GM10847 (cell line): ENCODE results near the gene WDSUB1.

Experiments used
- POLR2A ChIP-seq: IDR thresholded peaks from 2 replicates; pipeline ENCODE4 v1.6.1; 2011; ENCODE audit not compliant: insufficient read length; ENCODE audit errors: extremely low read depth

The WDSUB1 gene

DNA sequence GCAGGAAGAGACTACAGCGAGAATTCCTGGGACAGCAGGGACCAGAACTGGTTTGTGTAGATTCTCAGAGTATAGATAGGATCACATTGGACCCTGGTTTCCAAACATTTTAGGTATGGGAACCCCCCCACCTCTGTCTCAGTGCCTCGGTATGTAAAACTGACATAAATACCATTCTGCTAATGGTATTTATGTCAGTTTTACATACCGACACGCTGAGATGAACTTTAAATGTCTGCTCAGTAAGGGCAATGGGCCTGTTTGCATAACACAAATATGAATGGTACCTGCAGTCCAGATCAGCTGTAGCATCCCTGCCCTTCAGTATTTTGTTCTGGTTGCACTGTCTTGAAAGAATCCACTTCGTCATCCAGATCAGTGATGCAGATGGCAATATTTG, 73.2 kb downstream of the WDSUB1 start:
- TF ChIP-seq POLR2A: no peak

DNA sequence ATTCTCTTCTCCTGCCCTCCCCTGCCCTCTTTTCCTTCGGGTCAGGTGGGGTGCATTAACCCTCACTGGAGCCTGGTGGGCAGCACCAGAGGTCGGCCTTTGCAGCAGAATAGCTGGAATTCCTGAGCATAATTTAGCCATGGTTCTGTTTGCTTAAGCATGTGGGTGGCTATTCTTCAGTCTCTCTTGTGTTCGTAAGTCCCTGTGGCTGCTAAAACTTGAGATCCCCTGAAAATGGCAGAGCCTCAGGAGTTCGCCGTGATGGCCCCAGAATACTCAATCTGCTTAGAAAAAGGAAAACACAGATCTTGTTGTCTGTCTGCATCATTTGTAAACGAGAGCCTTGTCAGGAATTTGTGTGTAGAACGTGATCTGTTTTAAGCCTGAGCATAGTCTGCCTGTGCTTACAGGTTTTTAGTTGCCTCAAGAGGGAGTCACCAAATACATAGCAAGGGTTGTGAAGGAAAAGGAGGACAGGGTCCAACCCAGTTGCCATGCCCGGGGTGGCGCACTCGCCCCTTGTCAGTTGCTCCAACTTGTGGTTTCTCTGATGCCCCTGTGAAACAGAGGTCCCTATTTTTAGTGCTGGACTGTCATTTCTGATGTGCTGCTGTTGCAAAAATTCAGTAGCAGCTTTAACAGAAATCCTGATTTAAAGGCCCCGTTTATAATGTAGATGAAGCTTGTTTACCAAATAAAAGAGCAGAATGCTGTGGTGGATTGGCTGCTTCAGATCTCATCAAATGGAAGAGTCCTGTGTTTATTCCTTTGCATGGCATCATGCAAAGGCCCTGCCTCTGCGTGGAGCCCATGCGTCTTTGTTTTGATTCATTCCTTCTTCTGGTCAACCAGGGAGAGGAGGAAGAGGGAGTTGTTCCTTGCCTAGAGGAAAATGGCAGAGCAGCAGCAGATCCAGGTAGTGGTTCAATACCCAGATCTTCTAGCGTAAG, 74.8 kb downstream of the WDSUB1 start:
- no peak for TF ChIP-seq POLR2A

DNA sequence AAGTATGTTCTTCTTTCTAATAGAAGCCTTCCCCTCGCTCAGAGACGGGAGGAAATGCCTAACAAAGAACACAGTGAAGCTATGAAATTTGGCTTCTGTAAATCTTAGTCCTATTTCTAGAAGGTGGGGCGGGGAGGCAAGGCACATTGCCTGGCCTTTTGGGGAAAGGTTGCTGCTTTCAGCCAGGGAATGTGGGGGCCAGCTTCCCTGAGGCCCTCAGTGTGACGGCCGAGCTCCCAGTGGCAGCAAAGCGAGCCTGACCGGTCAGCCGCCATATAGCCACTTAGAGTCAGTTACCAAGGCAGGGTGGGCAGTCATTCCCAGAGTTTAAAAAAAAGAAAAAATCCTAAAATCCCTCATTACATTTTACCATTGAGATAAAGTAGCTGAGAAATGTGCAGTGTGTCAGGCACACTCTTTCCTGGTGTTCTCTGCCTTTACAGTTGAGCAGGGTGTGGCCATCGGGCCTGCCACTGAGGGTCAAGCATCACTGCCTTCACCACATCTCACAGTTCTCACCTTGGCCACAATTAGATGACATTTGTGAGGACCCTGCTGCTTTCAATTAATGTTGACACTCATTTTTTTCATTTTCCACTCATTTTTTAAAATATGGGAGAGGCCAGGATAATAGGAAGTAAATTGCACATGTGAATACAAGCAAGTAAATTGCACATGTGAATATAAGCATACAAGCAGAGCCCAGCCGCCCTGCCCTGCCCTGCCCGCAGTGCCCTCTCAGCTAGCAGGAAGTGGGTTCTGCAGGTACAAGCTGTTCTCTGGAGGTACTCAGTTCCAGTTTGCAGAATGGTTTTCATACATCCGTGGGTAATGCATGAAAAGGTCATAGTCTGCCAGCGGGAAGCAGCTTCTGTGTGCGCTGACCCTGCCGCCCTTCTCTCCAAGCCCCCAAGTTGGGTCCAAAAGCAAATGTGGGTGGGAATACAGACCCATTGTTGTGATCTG, 76.9 kb downstream of the WDSUB1 start:
- no peak for TF ChIP-seq POLR2A

DNA sequence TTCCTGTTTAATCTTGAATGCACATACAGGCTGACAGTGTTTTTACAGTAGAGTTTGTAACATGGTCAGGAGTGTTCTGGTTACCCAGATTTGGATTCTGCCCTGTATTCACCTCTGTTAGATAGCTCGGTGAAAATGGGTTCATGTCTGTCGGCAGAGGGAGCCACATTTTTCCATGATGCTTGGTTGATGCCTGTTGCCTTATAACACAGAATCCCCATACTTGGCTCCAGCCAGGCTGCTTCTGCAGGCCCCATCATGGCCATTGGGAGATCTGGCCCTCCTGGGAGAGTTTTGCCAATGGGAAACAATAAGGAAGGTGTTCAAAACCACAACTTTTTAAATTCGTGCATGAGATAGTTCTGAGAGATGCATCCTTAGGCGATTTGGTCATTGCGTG, 78.1 kb downstream of the WDSUB1 start:
- TF ChIP-seq POLR2A: no peak

DNA sequence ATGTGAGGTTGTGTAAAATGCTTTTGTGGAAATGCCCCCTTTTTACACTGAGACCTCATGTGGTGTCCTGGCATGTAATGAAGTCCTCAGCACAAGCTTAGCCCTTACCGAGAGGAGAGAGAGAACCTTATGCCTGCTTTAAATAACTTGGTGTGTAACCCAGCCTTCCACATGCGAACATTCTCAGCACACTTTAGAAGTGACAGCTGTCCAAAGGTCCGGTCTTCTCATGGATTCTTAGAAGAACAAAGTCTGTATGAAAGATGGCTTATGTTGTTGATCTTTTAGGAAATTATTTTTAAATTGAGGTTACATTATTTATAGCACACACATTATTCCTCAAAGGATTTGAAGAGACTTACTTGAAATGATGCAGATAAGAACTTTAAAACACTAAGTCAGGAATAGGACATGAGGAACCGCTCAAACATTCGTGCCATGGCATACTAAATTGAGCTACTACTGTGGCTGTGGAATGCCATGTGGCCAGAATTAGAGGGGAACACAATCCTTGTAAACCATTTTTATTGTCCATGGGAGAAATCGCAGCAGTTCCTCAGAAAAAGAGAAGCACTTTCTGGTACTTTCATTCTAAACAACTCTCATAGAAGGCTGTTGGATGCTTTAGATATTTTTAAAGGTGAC, 79.6 kb downstream of the WDSUB1 start:
- TF ChIP-seq POLR2A: no peak

DNA sequence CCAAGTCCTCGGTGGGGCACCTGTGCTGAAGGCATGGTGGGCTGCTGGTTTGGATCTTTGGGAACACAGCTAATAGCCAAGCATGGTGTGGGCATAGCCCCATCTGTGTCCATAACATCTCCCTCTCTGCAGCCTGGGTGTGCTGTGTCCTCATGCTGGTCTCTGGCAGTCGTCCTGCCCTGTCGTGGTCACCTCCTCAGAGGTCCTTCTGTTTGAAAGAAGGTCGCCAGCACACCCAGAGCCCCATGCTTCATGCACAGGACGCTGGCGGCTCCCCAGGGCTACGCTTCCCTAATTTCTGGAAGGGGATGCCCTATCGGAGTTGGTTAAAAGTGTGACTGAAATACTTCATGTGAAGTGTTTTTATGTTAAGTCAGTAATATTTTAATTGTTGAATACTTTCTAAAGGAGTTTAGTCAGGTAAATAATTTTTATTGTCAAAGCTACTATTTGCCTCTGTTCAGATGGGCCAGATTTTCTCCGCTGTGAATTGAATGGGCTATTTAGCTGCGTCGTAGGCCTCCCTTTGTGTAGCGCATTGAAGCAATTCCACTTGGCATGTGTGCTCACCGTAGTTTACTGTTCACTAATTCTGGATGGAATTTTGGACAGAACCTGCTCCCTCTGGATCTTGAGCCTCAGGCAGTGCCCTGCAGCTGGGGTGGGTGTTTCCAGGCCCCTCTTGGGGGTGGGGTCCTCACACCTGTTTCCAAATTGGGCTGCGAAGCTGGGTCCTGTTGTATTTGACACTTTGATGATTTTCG, 81.9 kb downstream of the WDSUB1 start:
- TF ChIP-seq POLR2A: no peak

DNA sequence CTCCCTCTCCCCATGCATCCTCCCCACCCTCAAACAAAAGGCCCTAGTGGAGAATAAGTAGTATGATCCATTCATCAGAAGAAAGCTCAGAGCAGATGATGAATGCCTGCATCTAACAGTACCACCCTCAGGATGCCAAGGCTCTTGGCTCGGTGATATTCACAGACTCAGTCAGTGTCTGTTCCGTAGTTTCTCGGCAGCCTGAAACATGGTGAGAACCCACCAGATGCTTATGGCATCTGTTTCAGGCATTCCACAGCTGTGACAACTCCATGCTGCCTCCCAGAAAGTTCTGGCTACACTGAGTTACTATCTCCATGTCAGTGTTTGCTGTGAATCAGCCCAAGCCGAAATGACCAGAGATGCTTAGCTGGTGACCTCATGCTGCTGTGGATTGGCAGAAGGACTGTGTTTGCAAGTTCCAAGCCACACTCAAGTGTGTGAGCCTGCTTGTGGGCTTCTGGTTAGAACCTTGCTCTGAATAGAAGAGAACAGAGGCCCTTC, 83.9 kb downstream of the WDSUB1 start:
- TF ChIP-seq POLR2A: no peak

DNA sequence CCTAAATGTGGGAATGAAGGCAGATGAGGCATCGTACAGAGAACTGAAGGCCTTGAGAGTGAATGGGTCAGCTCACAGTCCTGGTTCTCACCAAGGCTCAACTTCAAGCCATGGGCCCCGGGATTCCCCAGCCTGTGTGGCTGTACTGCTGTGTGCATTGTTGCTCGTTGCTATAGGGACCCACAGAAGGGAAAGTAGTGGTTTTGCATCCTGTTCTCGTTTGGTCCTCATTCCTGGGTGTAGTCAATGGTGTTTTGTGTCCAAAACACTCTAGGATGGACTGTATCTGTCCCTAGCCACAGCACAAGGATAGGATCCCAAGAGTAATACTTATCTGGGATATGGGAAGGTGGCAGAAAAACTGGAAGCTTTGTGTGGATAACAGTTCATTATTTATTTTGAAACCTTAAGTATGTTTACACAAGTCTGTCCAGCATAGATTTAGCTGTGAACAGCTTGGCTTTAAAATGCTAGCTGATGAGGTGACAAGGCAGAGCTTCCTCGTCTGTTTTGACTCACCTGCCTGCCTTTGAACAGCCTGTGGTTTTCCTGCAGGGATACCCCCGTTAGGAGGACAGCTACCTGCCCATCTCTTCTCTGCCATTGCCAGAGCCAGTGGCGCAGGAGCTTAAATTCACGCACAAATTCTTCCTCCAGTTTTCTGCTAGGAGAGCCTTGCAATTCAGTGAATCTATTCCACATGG, 85.0 kb downstream of the WDSUB1 start:
- TF ChIP-seq POLR2A: no peak

DNA sequence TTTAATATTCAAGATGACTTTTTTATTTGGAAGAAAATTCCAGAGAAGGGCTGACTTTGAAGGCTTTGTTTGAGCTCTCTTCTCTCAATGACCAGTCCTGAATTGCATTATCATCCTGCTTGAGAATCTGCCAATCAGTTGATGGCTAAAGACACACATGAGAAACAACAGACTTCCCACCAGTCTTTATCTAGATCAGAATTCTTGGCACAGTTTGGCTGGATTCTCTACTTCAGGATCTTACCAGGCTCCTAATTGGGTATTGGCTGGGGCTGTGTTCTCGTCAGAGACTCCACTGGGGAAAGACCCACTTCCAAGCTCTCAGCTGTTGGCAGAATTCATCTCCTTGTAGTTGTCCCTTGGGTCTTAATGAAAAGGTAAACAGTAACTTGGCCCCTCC, 86.0 kb downstream of the WDSUB1 start:
- TF ChIP-seq POLR2A: no peak

DNA sequence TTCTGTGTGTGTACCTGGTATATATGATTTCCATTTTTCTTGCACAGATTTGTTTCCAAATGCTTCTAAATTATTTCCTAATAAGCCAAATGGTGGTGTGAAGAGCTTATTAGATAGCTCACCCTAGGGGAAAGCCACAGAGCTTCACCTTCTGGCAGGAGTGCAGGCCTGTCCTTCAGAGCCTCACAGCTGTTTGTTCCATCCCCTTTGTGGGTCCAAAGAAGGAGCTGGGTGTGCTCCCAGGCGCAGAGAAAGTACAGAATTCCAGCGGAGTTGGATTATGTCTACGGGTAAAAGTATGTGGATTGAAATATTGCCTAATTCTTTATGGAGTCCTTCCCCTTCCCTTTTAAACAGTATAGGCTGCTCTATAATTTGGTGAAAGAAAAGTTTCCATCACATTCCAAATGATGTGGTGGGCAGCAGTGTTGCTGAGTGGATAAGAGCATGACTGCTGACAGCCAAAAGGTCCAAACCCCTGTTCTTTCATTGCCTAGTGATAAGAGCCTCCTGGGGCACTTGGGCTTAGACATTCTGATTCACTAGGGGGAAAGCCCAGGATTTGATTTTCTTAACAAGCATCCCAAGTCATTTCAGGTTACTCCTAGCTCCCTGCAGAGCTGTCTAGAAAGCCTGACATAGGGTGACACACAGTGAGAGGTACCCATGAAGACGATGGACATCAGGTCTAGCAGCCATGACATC, 86.6 kb downstream of the WDSUB1 start:
- no peak for TF ChIP-seq POLR2A

DNA sequence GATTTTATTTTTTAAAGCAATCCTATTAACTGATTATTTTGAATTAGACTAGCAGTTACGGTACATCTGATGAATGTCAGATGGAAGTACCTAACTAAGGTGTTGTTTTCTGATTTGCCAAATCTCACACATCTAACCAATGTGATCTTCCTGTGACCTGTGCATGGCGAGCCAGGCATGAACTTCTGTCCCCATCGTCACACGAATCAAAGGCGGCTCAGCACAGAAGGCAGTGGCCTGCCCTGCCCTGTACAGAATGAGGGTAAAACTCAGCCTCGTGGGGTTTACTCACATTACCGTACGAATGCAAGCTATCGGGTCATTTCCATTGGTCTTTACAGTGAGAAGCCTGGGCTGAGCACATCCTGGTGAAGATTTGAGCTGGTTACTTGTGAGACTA, 87.3 kb downstream of the WDSUB1 start:
- no peak for TF ChIP-seq POLR2A

DNA sequence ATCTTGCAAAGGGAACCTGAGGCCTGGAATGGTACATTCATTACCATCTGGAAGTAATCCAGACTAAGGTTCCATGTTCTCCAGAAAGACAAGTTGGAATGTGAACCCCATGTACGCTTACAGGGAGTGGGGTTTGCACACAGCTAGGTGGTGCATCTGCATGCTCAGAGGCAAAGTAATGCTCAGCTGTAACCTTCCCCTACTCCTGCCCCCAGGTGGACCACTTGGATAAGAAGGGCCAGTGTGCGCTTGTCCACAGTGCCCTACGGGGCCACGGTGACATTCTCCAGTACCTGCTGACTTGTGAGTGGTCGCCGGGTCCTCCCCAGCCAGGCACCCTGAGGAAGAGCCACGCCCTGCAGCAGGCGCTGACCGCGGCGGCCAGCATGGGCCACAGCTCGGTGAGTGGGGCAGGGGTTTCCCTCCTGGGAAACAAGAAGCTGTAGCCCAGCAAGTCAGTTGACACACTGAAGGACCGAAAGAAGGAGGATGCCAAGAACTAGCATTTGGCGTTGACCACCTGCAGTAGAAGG, 90.0 kb downstream of the WDSUB1 start:
- no peak for TF ChIP-seq POLR2A

DNA sequence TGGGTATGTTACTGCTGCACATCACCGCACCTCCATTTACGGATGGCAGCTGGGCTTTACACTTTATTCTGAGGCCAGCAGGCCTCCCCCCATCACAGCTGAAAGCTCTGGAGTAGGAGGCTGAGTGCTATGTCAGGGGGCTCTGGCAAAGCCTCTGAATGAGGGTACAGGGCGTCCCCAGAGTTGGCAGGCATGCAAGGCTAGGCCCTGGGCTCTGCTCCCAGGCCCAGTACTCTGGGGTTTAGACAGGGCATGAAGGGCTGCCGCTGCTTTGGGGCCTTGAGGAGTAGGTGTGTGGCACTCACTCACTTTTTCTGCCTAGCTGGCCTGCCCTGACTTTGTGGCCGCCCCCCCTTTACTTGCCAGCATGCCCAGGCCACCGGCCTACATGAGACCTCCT, 90.8 kb downstream of the WDSUB1 start:
- no peak for TF ChIP-seq POLR2A
